IPS-NIHi11 (cell line): Measurements from ENCODE around the gene PSMD1.
A peak's percentile ranks its signal among the peaks of the same experiment; 100 is the strongest.
"Not testable (repeated sequence)": the region's sequence is repeated elsewhere in the genome, so short reads cannot be mapped to it uniquely, and the experiment has no call there.

ENCODE experiments used
- DNase-seq: peaks from one replicate; pipeline ENCODE4 v3.0.0; 2012; ENCODE audit warnings: mixed read lengths, low spot score

The PSMD1 gene

DNA sequence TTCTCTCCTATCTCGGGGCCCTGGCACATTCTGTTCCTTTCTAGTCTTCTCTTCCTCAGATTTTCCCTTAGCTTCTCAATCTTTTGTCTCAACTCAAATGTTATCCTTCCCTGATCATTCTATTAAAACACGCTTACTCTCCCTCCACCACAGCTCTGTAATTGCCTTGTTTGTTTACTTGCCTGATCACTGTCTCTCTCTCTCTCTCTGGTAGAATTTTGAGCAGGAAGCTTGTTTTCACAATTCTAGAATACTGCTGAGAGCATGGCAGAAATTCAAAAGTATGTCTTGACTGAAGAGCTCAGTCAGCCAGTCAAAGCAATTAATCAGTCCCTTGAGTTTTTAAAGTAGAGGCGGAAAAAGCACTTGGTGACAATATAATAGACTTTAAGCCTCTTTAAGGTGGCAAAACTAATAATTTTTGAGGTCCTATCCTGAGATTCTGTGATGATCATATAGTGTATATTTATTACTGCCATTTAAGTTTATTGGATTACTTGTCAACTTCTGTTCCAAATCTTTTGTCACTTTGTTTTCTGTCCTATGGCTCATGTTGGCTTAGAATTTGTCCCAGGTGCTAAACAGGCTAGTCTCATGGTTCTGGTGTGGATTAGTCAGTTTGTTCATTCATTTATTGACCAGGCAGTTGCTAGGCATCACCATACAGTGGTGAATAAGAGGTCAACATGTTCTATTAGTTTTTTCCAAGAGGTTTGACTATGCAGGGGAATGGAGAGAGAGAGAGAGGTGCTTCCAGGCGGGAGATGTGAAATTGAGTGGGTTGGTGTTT, 2.3 kb downstream of the PSMD1 start:
- DNase-seq, result no peak

DNA sequence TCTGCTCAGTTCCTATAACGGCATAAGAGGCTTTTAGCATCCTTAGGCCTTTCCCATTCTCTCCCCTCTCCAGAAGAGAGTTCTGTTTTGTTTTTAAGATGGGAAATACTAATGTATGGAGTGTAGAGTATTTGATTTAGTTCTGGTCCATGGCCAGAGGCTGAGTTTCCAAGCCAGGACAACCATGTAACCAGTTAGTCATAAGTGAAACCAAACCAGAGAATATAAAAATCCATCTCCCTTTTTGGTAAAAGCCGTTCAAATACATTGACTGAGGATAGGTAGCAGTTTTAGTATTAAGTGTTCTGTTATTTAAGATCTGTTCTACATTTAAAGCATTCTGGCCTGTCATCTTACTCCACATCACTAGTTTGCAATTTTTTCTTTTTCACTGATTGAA, 3.1 kb downstream of the PSMD1 start:
- no peak for DNase-seq

GRCh38 chr2:231062776-231063175, 6.1 kb downstream of the PSMD1 start:
- no peak for DNase-seq

DNA sequence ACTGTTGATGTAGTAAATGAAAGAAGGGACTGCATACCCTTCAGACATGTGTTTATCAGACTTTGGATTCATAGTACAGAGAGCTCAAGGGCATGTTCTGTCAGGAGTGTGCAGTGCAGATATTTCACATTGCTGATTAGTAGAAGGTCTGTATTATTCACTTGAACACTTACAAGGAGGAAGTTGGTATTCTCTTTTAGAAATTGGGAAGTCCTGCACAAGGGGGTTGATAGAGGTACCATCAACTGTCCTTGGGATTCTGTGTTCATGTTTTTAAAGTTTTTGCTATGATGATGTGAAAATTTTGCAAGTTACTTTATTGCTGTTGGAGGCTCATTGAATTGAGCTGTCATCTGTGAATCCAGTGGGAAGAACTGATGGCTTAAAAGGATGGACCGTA, 6.7 kb downstream of the PSMD1 start:
- DNase-seq, result no peak

- no peak for DNase-seq
Observed at GRCh38 chr2:231065966-231066365, 9.3 kb downstream of the PSMD1 start.

- not testable (repeated sequence) for DNase-seq
Observed at GRCh38 chr2:231067531-231067930, 10.9 kb downstream of the PSMD1 start.

GRCh38 chr2:231068525-231069222, 12.0 kb downstream of the PSMD1 start:
- DNase-seq, result no peak

DNA sequence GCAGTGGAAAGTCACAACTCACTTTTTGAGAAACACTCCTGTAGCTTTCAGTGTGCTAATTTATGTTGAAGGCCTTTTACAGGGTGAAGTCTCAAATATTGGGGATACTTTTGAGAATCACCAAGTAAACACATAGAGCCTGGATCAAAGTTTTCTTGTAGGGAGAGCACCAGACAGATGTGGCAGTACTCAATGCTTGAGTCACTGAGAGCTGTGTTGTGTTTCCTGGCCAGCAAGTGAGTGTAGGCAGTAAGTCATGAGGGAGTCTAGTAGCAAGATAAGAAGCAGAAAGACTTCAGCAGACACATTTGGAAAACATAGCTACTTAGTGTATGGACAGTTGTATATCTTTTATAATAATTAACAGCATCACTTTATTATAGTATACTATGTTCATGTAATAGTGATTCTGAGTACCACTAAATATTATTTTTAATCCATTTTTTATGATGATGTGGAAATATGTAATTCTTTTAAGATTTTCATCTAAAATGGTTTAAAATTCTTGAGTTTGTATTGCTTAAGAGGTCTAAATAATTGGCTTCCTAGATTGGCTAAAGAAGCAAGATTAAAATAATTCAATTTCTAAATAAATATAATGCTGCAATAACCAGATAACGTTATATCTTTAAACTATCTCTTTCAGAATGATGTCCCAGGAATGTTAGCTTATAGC, 12.8 kb downstream of the PSMD1 start:
- no peak for DNase-seq

GRCh38 chr2:231084565-231084964, 27.9 kb downstream of the PSMD1 start:
- no peak for DNase-seq

DNA sequence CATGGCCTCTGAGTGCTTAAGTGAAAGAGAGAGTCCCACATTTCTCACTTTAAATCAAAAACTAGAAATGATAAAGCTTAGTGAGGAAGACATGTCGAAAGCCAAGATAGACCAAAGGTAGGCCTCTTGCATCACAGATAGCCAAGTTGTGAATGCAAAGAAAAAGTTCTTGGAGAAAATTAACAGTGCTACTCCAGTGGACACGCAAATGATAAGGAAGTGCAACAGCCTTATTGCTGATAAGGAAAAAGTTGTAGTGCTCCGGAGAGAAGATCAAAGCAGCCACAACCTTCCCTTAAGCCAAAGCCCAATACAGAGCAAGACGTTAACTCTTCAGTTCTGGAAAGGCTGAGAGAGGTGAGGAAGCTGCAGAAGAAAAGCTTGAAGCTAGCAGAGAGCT, 32.1 kb downstream of the PSMD1 start:
- no peak for DNase-seq

- DNase-seq, result no peak
Observed at GRCh38 chr2:231093933-231094332, 37.3 kb downstream of the PSMD1 start.

DNA sequence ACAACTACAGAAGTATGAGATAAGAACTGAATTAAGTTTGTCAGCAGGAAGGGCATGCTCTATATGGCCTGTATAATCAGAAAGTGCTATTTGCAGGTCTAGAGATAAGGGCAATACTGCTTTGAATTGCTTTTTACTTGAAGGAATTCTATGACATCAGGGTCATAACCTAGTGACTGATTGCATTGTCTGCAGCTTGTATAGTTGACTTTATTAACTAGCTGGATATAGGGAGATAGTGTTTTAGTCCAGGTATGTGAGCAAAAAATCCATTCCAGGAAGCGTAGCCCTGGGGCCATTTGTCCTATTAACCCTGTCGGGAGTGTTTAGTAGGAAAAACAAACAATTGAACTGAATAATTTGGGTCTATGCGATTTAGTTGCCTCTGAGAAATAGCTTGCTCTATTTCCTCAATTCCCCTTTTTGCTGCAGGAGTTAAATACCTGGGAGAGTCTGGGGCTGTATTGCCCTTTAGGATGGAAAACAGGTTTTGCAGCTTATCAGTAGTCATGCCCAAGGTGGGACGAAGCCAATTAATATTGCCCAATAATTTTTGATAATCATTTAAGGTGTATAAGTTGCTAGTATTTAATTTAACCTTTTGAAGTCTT, 38.2 kb downstream of the PSMD1 start:
- DNase-seq, result no peak

- DNase-seq, result no peak
Observed at GRCh38 chr2:231099918-231100317, 43.3 kb downstream of the PSMD1 start.

DNA sequence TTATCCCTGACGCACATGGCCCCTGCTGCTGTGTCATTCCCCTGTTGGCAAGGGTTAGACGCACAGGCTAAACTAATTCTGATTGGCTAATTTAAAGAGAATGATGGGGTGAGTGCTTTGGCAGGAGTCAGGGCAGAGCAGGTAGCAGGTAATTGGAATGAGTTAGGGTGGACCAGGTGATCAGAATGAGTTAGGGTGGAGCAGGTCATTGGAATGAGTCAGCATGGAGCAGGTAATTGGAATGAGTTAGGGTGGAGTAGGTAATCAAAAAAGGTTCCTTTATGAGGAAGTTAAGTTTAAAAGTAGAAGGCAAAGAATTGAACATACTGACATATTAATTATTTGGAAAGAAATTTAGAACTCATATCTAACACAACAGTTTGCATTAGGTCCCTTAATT, 43.7 kb downstream of the PSMD1 start:
- DNase-seq, result not testable (repeated sequence)

- no peak for DNase-seq
Observed at GRCh38 chr2:231100990-231101389, 44.3 kb downstream of the PSMD1 start.

GRCh38 chr2:231102772-231103171, 46.1 kb downstream of the PSMD1 start:
- DNase-seq, result no peak

- peak; percentile 32 for DNase-seq
Observed at GRCh38 chr2:231104115-231104713, 47.5 kb downstream of the PSMD1 start.

GRCh38 chr2:231110551-231110950, 53.9 kb downstream of the PSMD1 start:
- DNase-seq, result no peak

GRCh38 chr2:231111987-231112386, 55.3 kb downstream of the PSMD1 start:
- no peak for DNase-seq

- DNase-seq, result no peak
Observed at GRCh38 chr2:231113489-231113888, 56.8 kb downstream of the PSMD1 start.

GRCh38 chr2:231115651-231116050, 59.0 kb downstream of the PSMD1 start:
- no peak for DNase-seq

GRCh38 chr2:231117148-231117547, 60.5 kb downstream of the PSMD1 start:
- no peak for DNase-seq
